Liver (tissue), 9 donors: Measurements from ENCODE around the gene RSBN1. TPM values are rescaled to one million over a fixed set of nuclear protein-coding genes. Genes with fewer than 3 reads are reported as not detected.

Experiments
- DNase-seq: peaks from one replicate; pipeline ENCODE4 v3.0.0-alpha.2; 2017; ENCODE audit warnings: low spot score
- H3K27ac ChIP-seq, 2 donors: one replicate each; pipeline ENCODE4 v1.7.0; 2013; ENCODE audit warnings: inconsistent platforms in 2 of 2, low read length in 2 of 2, control low read depth in 1 of 2, low read depth in 1 of 2, mild to moderate bottlenecking in 1 of 2
- H3K27me3 ChIP-seq, 4 donors: one replicate each; pipeline versions ENCODE4 v1.6.1 to v1.7.0; 2013; ENCODE audit warnings: low read length in 3 of 4, inconsistent platforms in 1 of 4, mild to moderate bottlenecking in 1 of 4, moderate library complexity in 1 of 4; ENCODE audit not compliant: control insufficient read depth in 4 of 4, insufficient read depth in 4 of 4
- H3K36me3 ChIP-seq, 4 donors: one replicate each; pipeline versions ENCODE4 v1.6.1 to v1.7.0; 2013; ENCODE audit warnings: low read length in 3 of 4, mild to moderate bottlenecking in 3 of 4, low read depth in 1 of 4, moderate library complexity in 1 of 4; ENCODE audit not compliant: control insufficient read depth in 4 of 4, insufficient read depth in 3 of 4
- H3K4me1 ChIP-seq, 4 donors: one replicate each; pipeline versions ENCODE4 v1.6.1 to v1.7.0; 2013; ENCODE audit warnings: low read length in 3 of 4, mild to moderate bottlenecking in 3 of 4, moderate library complexity in 1 of 4; ENCODE audit not compliant: control insufficient read depth in 4 of 4, insufficient read depth in 4 of 4
- H3K4me3 ChIP-seq, 3 donors: one replicate each; pipeline versions ENCODE4 v1.6.1 to v1.7.0; 2013; ENCODE audit warnings: low read length in 3 of 3, control low read depth in 1 of 3, low read depth in 1 of 3, mild to moderate bottlenecking in 1 of 3
- H3K9ac ChIP-seq, 2 donors: one replicate each; pipeline ENCODE4 v1.7.0; 2013; ENCODE audit warnings: low read length in 2 of 2, mild to moderate bottlenecking in 2 of 2, moderate library complexity in 2 of 2, control low read depth in 1 of 2, low read depth in 1 of 2
- H3K9me3 ChIP-seq, 4 donors: one replicate each; pipeline versions ENCODE4 v1.6.1 to v1.7.0; 2013; ENCODE audit warnings: low read length in 3 of 4; ENCODE audit not compliant: control insufficient read depth in 4 of 4
- ATF3 ChIP-seq: IDR thresholded peaks from 2 replicates; pipeline ENCODE4 v1.6.1; 2016; ENCODE audit warnings: antibody characterized with exemption
- CTCF ChIP-seq: fragments of 150-350 bp; IDR thresholded peaks from 2 replicates; pipeline ENCODE4 v1.5.1; 2017; ENCODE audit warnings: improper control_type of control experiment, low read depth, low read length; ENCODE audit not compliant: missing input control
- EGR1 ChIP-seq, 2 donors: IDR thresholded peaks; 2 replicates each; pipeline ENCODE4 v1.6.1; 2016 to 2018; ENCODE audit warnings: antibody characterized with exemption in 2 of 2, low read depth in 2 of 2
- FOXA1 ChIP-seq: IDR thresholded peaks from 2 replicates; pipeline ENCODE4 v1.6.1; 2016; ENCODE audit warnings: antibody characterized with exemption
- FOXA2 ChIP-seq: IDR thresholded peaks from 2 replicates; pipeline ENCODE4 v1.6.1; 2016; ENCODE audit warnings: antibody characterized with exemption
- GABPA ChIP-seq, 2 donors: IDR thresholded peaks in 1 of 2; conservative IDR thresholded peaks in 1 of 2; 2 replicates each; pipeline ENCODE4 v1.6.1; 2016; ENCODE audit warnings: antibody characterized with exemption in 2 of 2, mild to moderate bottlenecking in 1 of 2, moderate library complexity in 1 of 2
- HNF4A ChIP-seq, 2 donors: conservative IDR thresholded peaks; 2 replicates each; pipeline ENCODE4 v1.6.1; 2016; ENCODE audit warnings: antibody characterized with exemption in 2 of 2, mild to moderate bottlenecking in 2 of 2
- HNF4G ChIP-seq: IDR thresholded peaks from 2 replicates; pipeline ENCODE4 v1.6.1; 2016; ENCODE audit warnings: antibody characterized with exemption
- MAX ChIP-seq: IDR thresholded peaks from 2 replicates; pipeline ENCODE4 v1.6.1; 2016; ENCODE audit warnings: antibody characterized with exemption
- RAD21 ChIP-seq, 2 donors: IDR thresholded peaks; 2 replicates each; pipeline ENCODE4 v1.6.1; 2016; ENCODE audit warnings: antibody characterized with exemption in 2 of 2, mild to moderate bottlenecking in 2 of 2
- REST ChIP-seq: IDR thresholded peaks from 2 replicates; pipeline ENCODE4 v1.6.1; 2016; ENCODE audit warnings: antibody characterized with exemption, mild to moderate bottlenecking
- SP1 ChIP-seq: IDR thresholded peaks from 2 replicates; pipeline ENCODE4 v1.6.1; 2018; ENCODE audit warnings: antibody characterized with exemption, mild to moderate bottlenecking
- TAF1 ChIP-seq: conservative IDR thresholded peaks from 2 replicates; pipeline ENCODE4 v1.6.1; 2016; ENCODE audit warnings: antibody characterized with exemption, mild to moderate bottlenecking
- YY1 ChIP-seq: IDR thresholded peaks from 2 replicates; pipeline ENCODE4 v1.6.1; 2016; ENCODE audit warnings: antibody characterized with exemption, mild to moderate bottlenecking
- ZBTB33 ChIP-seq: IDR thresholded peaks from 2 replicates; pipeline ENCODE4 v1.6.1; 2016; ENCODE audit warnings: antibody characterized with exemption
- WGBS: extraction: QIAGEN DNeasy Blood & Tissue Kit; methylation state at CpG from one replicate; pipeline ENCODE4 v1.1.7; 2013; 5-methylcytosine and 5-hydroxymethylcytosine counted together
- polyA plus RNA-seq, 2 donors: library from polyadenylated mRNA; stranded (reverse) in 1 of 2; unstranded in 1 of 2; fragments of 200-250 nt in 1 of 2; fragments of >200 nt in 1 of 2; fragmentation: Nextera tagmentation in 1 of 2; extraction: Ambion mirVana in 1 of 2; gene quantifications; one replicate each; pipeline versions ENCODE4 v1.2.1 to v1.2.3, GENCODE V29; 2013 to 2015
- total RNA-seq, 2 donors: library from RNA; depleted of rRNA; stranded (reverse); fragments of >200 nt; gene quantifications; one replicate each; pipeline ENCODE4 v1.2.3, GENCODE V29; 2014
- donor health status: healthy.
- donor health status: healthy.
- donor health status: healthy.
- donor health status: healthy.
- donor health status: healthy.

RSBN1 gene
- total and polyA plus RNA-seq, 4 donors = 2.3 to 11.3 (median 5.6) TPM

GRCh38 chr1:113760102-113761080 lies 51.9 kb downstream of the RSBN1 start:
- TF ChIP-seq EGR1 (IDR thresholded peaks at IDR 0.05; ENCODE audit: low read depth in 2 of 2) = no peak
- no peak for TF ChIP-seq GABPA (IDR thresholded peaks at IDR 0.05 in 1 of 2, conservative IDR thresholded peaks at IDR 0.05 in 1 of 2)
- TF ChIP-seq ZBTB33 = no peak
- no peak for TF ChIP-seq MAX
- no peak for TF ChIP-seq HNF4G
- no peak for TF ChIP-seq SP1
- TF ChIP-seq FOXA1 = no peak
- TF ChIP-seq TAF1 = no peak
- no peak for TF ChIP-seq FOXA2
- TF ChIP-seq REST = no peak
- TF ChIP-seq RAD21 (IDR thresholded peaks at IDR 0.05) = no peak
- TF ChIP-seq HNF4A (conservative IDR thresholded peaks at IDR 0.05) = no peak
- no peak for TF ChIP-seq ATF3
- no peak for TF ChIP-seq CTCF
- no peak for TF ChIP-seq YY1
- peaks cover 0 to 2% (median under 1%) of the 10 kb centered on the region in 4 donors for H3K36me3 ChIP-seq
- peak overlapping the region in 1 of 2 donors; percentile 78 for H3K9ac ChIP-seq
- peak overlapping the region in 2 of 3 donors; percentile 77 to 96 for H3K4me3 ChIP-seq
- no peak for DNase-seq
- H3K27ac ChIP-seq = peak overlapping the region; percentile 77 to 83
- H3K4me1 ChIP-seq = peaks cover 1 to 23% (median 14%) of the 10 kb centered on the region in 4 donors
- WGBS = 79% methylated on average over 23 of the region's 23 CpGs
- H3K9me3 ChIP-seq = no peaks in the 10 kb centered on the region
- H3K27me3 ChIP-seq = no peaks in the 10 kb centered on the region
